ENCODE results near the gene CD27. TPM values are rescaled to one million over a fixed set of nuclear protein-coding genes. Genes with fewer than 3 reads are reported as not detected.

CD27 gene
- total and polyA plus RNA-seq, 2 donors (not counting 1 experiment from before 2014, with no cell fraction given) = 102 to 116 TPM

- no peaks in the 10 kb centered on the region for H3K36me3 ChIP-seq (replicated peaks in 1 of 2; ENCODE audit: control extremely low read depth in 1 of 2, control insufficient read depth in 1 of 2, extremely low read depth in 1 of 2, insufficient read depth in 2 of 2, low read length in 1 of 2)
- peak overlapping the region in 1 of 5 experiments; percentile 25 for H3K4me3 ChIP-seq (ENCODE audit: control extremely low read depth in 1 of 5, extremely low read depth in 1 of 5, insufficient read depth in 1 of 5, low read depth in 2 of 5, low read length in 4 of 5)
- H3K4me2 ChIP-seq (replicated peaks; ENCODE audit: low read depth, low read length, poor library complexity, severe bottlenecking) = peak overlapping the region; percentile 52
- ChIA-PET POLR2A (interaction anchor here (0.7 to 4.0 kb wide), 5 partner anchors 9 to 101 kb away, joined by 3 to 21 read pairs (median 5); partner anchors contain the start of genes CD27 and VAMP1), CTCF (interaction anchor here (0.8 to 3.3 kb wide), 8 partner anchors 11 to 103 kb away, joined by 3 to 17 read pairs (median 4); partner anchors contain the start of genes TAPBPL and VAMP1)
- Mint-ChIP-seq H3K4me3 (no peak overlapping the region), H3K27ac (peak overlapping the region; percentile 65), H3K9me3 (ENCODE audit: insufficient read depth) (no peaks in the 10 kb centered on the region), H3K27me3 (no peaks in the 10 kb centered on the region), H3K4me1 (peaks cover 37% of the 10 kb centered on the region)
- H3K4me1 ChIP-seq (ENCODE audit: control insufficient read depth in 2 of 2, insufficient read depth in 2 of 2, low read length in 2 of 2) = peaks cover 25 to 42% of the 10 kb centered on the region in 2 donors
- H3K27ac ChIP-seq (ENCODE audit: low read length in 2 of 2) = no peak overlapping the region
- DNase-seq = no peak
- no peaks in the 10 kb centered on the region for H3K79me2 ChIP-seq (ENCODE audit: control insufficient read depth, insufficient read depth, low read length)
- ATAC-seq (ENCODE audit: low read depth) = peak; percentile 19
- H3K9me3 ChIP-seq (ENCODE audit: control extremely low read depth in 1 of 3, control insufficient read depth in 2 of 3, insufficient read depth in 1 of 3, low read length in 2 of 3) = no peaks in the 10 kb centered on the region
- TF ChIP-seq CTCF (IDR thresholded peaks at IDR 0.05) (no peak), EZH2 (IDR thresholded peaks at IDR 0.05; ENCODE audit: borderline replicate concordance, insufficient read depth, low read depth, low read length, poor library complexity, severe bottlenecking) (no peak)
- WGBS (ENCODE audit: insufficient coverage) = 93% methylated on average over 10 of the region's 17 CpGs
- no peak overlapping the region for H2AFZ ChIP-seq (ENCODE audit: insufficient read depth, low read depth, low read length, poor library complexity, severe bottlenecking)
- intact Hi-C loops (cut with micrococcal nuclease) = no loop called here
- no peaks in the 10 kb centered on the region for H3K27me3 ChIP-seq (replicated peaks in 1 of 4; ENCODE audit: control extremely low read depth in 1 of 4, control insufficient read depth in 3 of 4, insufficient read depth in 4 of 4, low read length in 3 of 4)
- no peak overlapping the region for H3K9ac ChIP-seq (ENCODE audit: low read length)
- no peaks in the 10 kb centered on the region for H4K20me1 ChIP-seq (ENCODE audit: control insufficient read depth, insufficient read depth, low read length, poor library complexity, severe bottlenecking)
Measured at GRCh38 chr12:6434205-6435140, 10.3 kb upstream of the CD27 start.

Data from B cell (primary cell).